Breast epithelium (tissue), 4 donors: Measurements from ENCODE around the gene AOPEP. TPM values are rescaled to one million over a fixed set of nuclear protein-coding genes. Genes with fewer than 3 reads are reported as not detected.

Experiments used
- DNase-seq, 2 donors: peaks; one replicate each; pipeline ENCODE4 v3.0.0-alpha.2; 2019; ENCODE audit warnings: low spot score in 2 of 2
- H3K27ac ChIP-seq, 2 donors: fragments of 200-600 bp; sonication (generic) in 1 of 2; one replicate each; pipeline ENCODE4 v1.5.1; 2016 to 2019; ENCODE audit warnings: mild to moderate bottlenecking in 1 of 2
- H3K27me3 ChIP-seq, 2 donors: fragments of 200-600 bp; sonication (generic) in 1 of 2; one replicate each; pipeline versions ENCODE4 v1.5.1 to v1.6.0; 2017 to 2019; ENCODE audit warnings: control low read depth in 1 of 2, mild to moderate bottlenecking in 1 of 2
- H3K36me3 ChIP-seq: fragments of 200-600 bp; one replicate; pipeline ENCODE4 v1.5.1; 2019
- H3K4me1 ChIP-seq, 2 donors: fragments of 200-600 bp; sonication (generic); one replicate each; pipeline ENCODE4 v1.5.1; 2016 to 2019; ENCODE audit warnings: control low read depth in 1 of 2
- H3K4me3 ChIP-seq, 3 donors: fragments of 200-600 bp; sonication (generic); 1 replicate in 2 of 3; 2 replicates in 1 of 3; pipeline ENCODE4 v1.5.1; 2016 to 2019; ENCODE audit warnings: mild to moderate bottlenecking in 3 of 3, moderate library complexity in 2 of 3
- H3K9me3 ChIP-seq, 2 donors: fragments of 200-600 bp; sonication (generic) in 1 of 2; one replicate each; pipeline ENCODE4 v1.5.1; 2016 to 2019; ENCODE audit warnings: control low read depth in 1 of 2
- CTCF ChIP-seq, 3 donors: fragments of 450-650 bp; IDR thresholded peaks; one replicate each; pipeline ENCODE4 v1.5.1; 2016 to 2017; ENCODE audit warnings: antibody characterized with exemption in 3 of 3, mild to moderate bottlenecking in 3 of 3, moderate library complexity in 3 of 3
- POLR2A ChIP-seq: fragments of 450-650 bp; IDR thresholded peaks from one replicate; pipeline ENCODE4 v1.6.1; 2016; ENCODE audit warnings: antibody characterized with exemption, mild to moderate bottlenecking, moderate library complexity
- POLR2AphosphoS5 ChIP-seq, 3 donors: sonication (generic); formaldehyde crosslinking; IDR thresholded peaks; one replicate each; pipeline ENCODE4 v1.6.1; 2017; ENCODE audit warnings: antibody characterized with exemption in 3 of 3
- intact Hi-C: fragments of 100-400 bp; cut with DNase I; formaldehyde crosslinking; loops from one replicate; pipeline ENCODE4 v1.15.1; 2023; ENCODE audit warnings: low total_unique reads
- total RNA-seq, 3 donors: library from RNA; depleted of rRNA; stranded (reverse); fragments of >200 nt; gene quantifications; one replicate each; pipeline ENCODE4 v1.1.0, GENCODE V29; 2016

The AOPEP gene
- total RNA-seq, 3 donors from 2014 or later = 15.5 to 94.1 (median 87.5) TPM

GRCh38 chr9:94692601-94693000 lies 33.9 kb upstream of the AOPEP start:
- no peaks in the 10 kb centered on the region for H3K36me3 ChIP-seq
- no peak overlapping the region for H3K27ac ChIP-seq
- no peaks in the 10 kb centered on the region for H3K9me3 ChIP-seq
- intact Hi-C loops = no loop called here
- H3K4me3 ChIP-seq = no peak overlapping the region
- no peak for DNase-seq
- TF ChIP-seq POLR2A (no peak), POLR2AphosphoS5 (IDR thresholded peaks at IDR 0.05) (no peak), CTCF (IDR thresholded peaks at IDR 0.05) (no peak)
- no peaks in the 10 kb centered on the region for H3K4me1 ChIP-seq
- no peaks in the 10 kb centered on the region for H3K27me3 ChIP-seq

- Histone ChIP-seq H3K27me3 (no peaks in the 10 kb centered on the region), H3K4me1 (no peaks in the 10 kb centered on the region), H3K27ac (no peak overlapping the region), H3K4me3 (no peak overlapping the region), H3K9me3 (no peaks in the 10 kb centered on the region), H3K36me3 (no peaks in the 10 kb centered on the region)
- no peak for DNase-seq
- intact Hi-C loops = no loop called here
- TF ChIP-seq POLR2AphosphoS5 (IDR thresholded peaks at IDR 0.05) = no peak
- no peak for TF ChIP-seq POLR2A
- TF ChIP-seq CTCF (IDR thresholded peaks at IDR 0.05) = no peak
These were observed 32.9 kb upstream of the AOPEP start for GRCh38 chr9:94693485-94694204.

- TF ChIP-seq CTCF (IDR thresholded peaks at IDR 0.05) (no peak), POLR2AphosphoS5 (IDR thresholded peaks at IDR 0.05) (no peak), POLR2A (no peak)
- no peaks in the 10 kb centered on the region for H3K27me3 ChIP-seq
- intact Hi-C loops = no loop called here
- H3K4me3 ChIP-seq = no peak overlapping the region
- no peak overlapping the region for H3K27ac ChIP-seq
- H3K36me3 ChIP-seq = no peaks in the 10 kb centered on the region
- no peaks in the 10 kb centered on the region for H3K9me3 ChIP-seq
- no peak for DNase-seq
- H3K4me1 ChIP-seq = no peaks in the 10 kb centered on the region
These were observed 30.0 kb upstream of the AOPEP start for GRCh38 chr9:94696545-94696944.

GRCh38 chr9:94697972-94698581 lies 28.4 kb upstream of the AOPEP start:
- Histone ChIP-seq H3K27ac (no peak overlapping the region), H3K4me3 (no peak overlapping the region)
- DNase-seq = no peak

More at GRCh38 chr9:94697972-94698581, 28.4 kb upstream of the AOPEP start:
- Histone ChIP-seq H3K9me3 (no peaks in the 10 kb centered on the region), H3K36me3 (no peaks in the 10 kb centered on the region), H3K27me3 (no peaks in the 10 kb centered on the region), H3K4me1 (no peaks in the 10 kb centered on the region)
- TF ChIP-seq CTCF (IDR thresholded peaks at IDR 0.05) (no peak), POLR2A (no peak), POLR2AphosphoS5 (IDR thresholded peaks at IDR 0.05) (no peak)
- intact Hi-C loops = no loop called here
